Activated CD4-positive, alpha-beta T cell treated with anti-CD3 and anti-CD28 coated beads for 4 hours (primary cell): ENCODE data around the gene DBT.
A peak's percentile ranks its signal among the peaks of the same experiment; 100 is the strongest.
"Not testable (repeated sequence)": the region's sequence is repeated elsewhere in the genome, so short reads cannot be mapped to it uniquely, and the experiment has no call there.

Source experiments
- DNase-seq, 2 donors: peaks; one replicate each; pipeline ENCODE4 v3.0.0-alpha.2; 2020

DBT gene

GRCh38 chr1:100249537-100250257, at the start of gene DBT:
Gene DBT (minus strand): TSS chr1:100249834. CDS start chr1:100249820, 14 bp downstream.
- peak; percentile 89 to 90 for DNase-seq

GRCh38 chr1:100298512-100298911, 48.9 kb upstream of the DBT start:
- no peak for DNase-seq

GRCh38 chr1:100296997-100297396, 47.4 kb upstream of the DBT start:
- DNase-seq = not testable (repeated sequence)

- no peak for DNase-seq
Observed at GRCh38 chr1:100296140-100296539, 46.5 kb upstream of the DBT start.

- DNase-seq = no peak
Observed at GRCh38 chr1:100292711-100293110, 43.1 kb upstream of the DBT start.

- no peak for DNase-seq
Observed at GRCh38 chr1:100290291-100290690, 40.7 kb upstream of the DBT start.

- no peak for DNase-seq
Observed at GRCh38 chr1:100287162-100287561, 37.5 kb upstream of the DBT start.

GRCh38 chr1:100284591-100284990, 35.0 kb upstream of the DBT start:
- no peak for DNase-seq

GRCh38 chr1:100279954-100280682, 30.5 kb upstream of the DBT start:
- DNase-seq = no peak

GRCh38 chr1:100279358-100279923, 29.8 kb upstream of the DBT start:
- DNase-seq = no peak

GRCh38 chr1:100277866-100278265, 28.2 kb upstream of the DBT start:
- DNase-seq = peak in 1 of 2 donors; percentile 34

- DNase-seq = no peak
Observed at GRCh38 chr1:100268202-100268601, 18.6 kb upstream of the DBT start.

GRCh38 chr1:100267284-100267683, 17.6 kb upstream of the DBT start:
- no peak for DNase-seq

GRCh38 chr1:100266741-100267140, 17.1 kb upstream of the DBT start:
- no peak for DNase-seq

- peak; percentile 95 to 96 for DNase-seq
Observed at GRCh38 chr1:100265931-100266740, 16.5 kb upstream of the DBT start, which contains the start of gene RTCA. Gene RTCA (plus strand): TSS chr1:100266216. CDS start chr1:100266376, 160 bp downstream.

- DNase-seq = no peak
Observed at GRCh38 chr1:100265562-100265930, 15.9 kb upstream of the DBT start.

- DNase-seq = not testable (repeated sequence)
Observed at GRCh38 chr1:100264081-100264480, 14.4 kb upstream of the DBT start.

GRCh38 chr1:100261686-100262085, 12.1 kb upstream of the DBT start:
- no peak for DNase-seq

- not testable (repeated sequence) for DNase-seq
Observed at GRCh38 chr1:100258427-100258826, 8.8 kb upstream of the DBT start.

- DNase-seq = not testable (repeated sequence)
Observed at GRCh38 chr1:100256273-100256672, 6.6 kb upstream of the DBT start.

- no peak for DNase-seq
Observed at GRCh38 chr1:100253552-100253951, 3.9 kb upstream of the DBT start.

GRCh38 chr1:100252901-100253300, 3.3 kb upstream of the DBT start:
- no peak for DNase-seq

GRCh38 chr1:100250807-100251206, 1.2 kb upstream of the DBT start:
- DNase-seq = no peak
